Left ventricle myocardium inferior (tissue), 1 donor: ENCODE results near the gene HMCN2. TPM values are rescaled to one million over a fixed set of nuclear protein-coding genes. Genes with fewer than 3 reads are reported as not detected.

Experiments used
- DNase-seq: peaks from one replicate; pipeline ENCODE4 v3.0.0-alpha.2; 2020
- H3K27ac ChIP-seq: fragments of 200-600 bp; replicated peaks from 2 replicates; pipeline ENCODE4 v1.8.0; 2021
- H3K27me3 ChIP-seq: fragments of 200-600 bp; 2 replicates; pipeline ENCODE4 v1.8.0; 2021; ENCODE audit warnings: low read depth
- H3K36me3 ChIP-seq: fragments of 200-600 bp; 2 replicates; pipeline ENCODE4 v1.8.0; 2021
- H3K4me1 ChIP-seq: fragments of 200-600 bp; 2 replicates; pipeline ENCODE4 v1.8.0; 2021
- H3K4me3 ChIP-seq: fragments of 200-600 bp; 2 replicates; pipeline ENCODE4 v1.8.0; 2021; ENCODE audit warnings: mild to moderate bottlenecking, moderate library complexity
- H3K9me3 ChIP-seq: fragments of 200-600 bp; replicated peaks from 2 replicates; pipeline ENCODE4 v1.8.0; 2021
- CTCF ChIP-seq: fragments of 200-600 bp; IDR thresholded peaks from 2 replicates; pipeline ENCODE4 v1.8.0; 2021; ENCODE audit warnings: antibody characterized with exemption, mild to moderate bottlenecking, borderline replicate concordance
- intact Hi-C: fragments of 100-400 bp; cut with micrococcal nuclease; formaldehyde crosslinking; loops from one replicate; pipeline ENCODE4 v1.11.0; 2022
- total RNA-seq: library from RNA; stranded (reverse); fragmentation: NEBNext Ultra II Directional; extraction: Animal tissue kit (Norgen Biotek cat#: 25700); gene quantifications from one replicate; pipeline ENCODE4 v1.2.1, GENCODE V29; 2021
- donor health status: DM: no; HTN: yes; CAD: no; lungs with severe emphysema.

The HMCN2 gene
- total RNA-seq, 1 donor from 2014 or later = 5.5 TPM

GRCh38 chr9:130387398-130387797, 121.8 kb downstream of the HMCN2 start:
- DNase-seq = no peak
- TF ChIP-seq CTCF = no peak
- intact Hi-C loops = no loop called here
- no peaks in the 10 kb centered on the region for H3K9me3 ChIP-seq
- peaks cover 17% of the 10 kb centered on the region for H3K27me3 ChIP-seq
- H3K36me3 ChIP-seq = no peaks in the 10 kb centered on the region
- H3K4me1 ChIP-seq = no peaks in the 10 kb centered on the region
- H3K27ac ChIP-seq = no peak overlapping the region
- H3K4me3 ChIP-seq = no peak overlapping the region

GRCh38 chr9:130387905-130388304, 122.3 kb downstream of the HMCN2 start:
- no peak overlapping the region for H3K27ac ChIP-seq
- H3K9me3 ChIP-seq = no peaks in the 10 kb centered on the region
- no peak for TF ChIP-seq CTCF
- H3K27me3 ChIP-seq = peaks cover 17% of the 10 kb centered on the region
- no peaks in the 10 kb centered on the region for H3K36me3 ChIP-seq
- H3K4me3 ChIP-seq = no peak overlapping the region
- DNase-seq = no peak
- intact Hi-C loops = no loop called here
- no peaks in the 10 kb centered on the region for H3K4me1 ChIP-seq

- TF ChIP-seq CTCF = no peak
- intact Hi-C loops = no loop called here
Observed at GRCh38 chr9:130390390-130390789, 124.8 kb downstream of the HMCN2 start.

GRCh38 chr9:130390986-130391385, 125.4 kb downstream of the HMCN2 start:
- no peak for TF ChIP-seq CTCF
- intact Hi-C loops = no loop called here
- no peak for DNase-seq
- no peaks in the 10 kb centered on the region for H3K4me1 ChIP-seq
- H3K9me3 ChIP-seq = no peaks in the 10 kb centered on the region
- H3K27me3 ChIP-seq = no peaks in the 10 kb centered on the region
- H3K4me3 ChIP-seq = no peak overlapping the region
- no peaks in the 10 kb centered on the region for H3K36me3 ChIP-seq
- no peak overlapping the region for H3K27ac ChIP-seq

More at GRCh38 chr9:130390390-130390789, 124.8 kb downstream of the HMCN2 start:
- no peaks in the 10 kb centered on the region for H3K36me3 ChIP-seq
- no peaks in the 10 kb centered on the region for H3K4me1 ChIP-seq
- no peak overlapping the region for H3K4me3 ChIP-seq
- no peak overlapping the region for H3K27ac ChIP-seq
- H3K9me3 ChIP-seq = no peaks in the 10 kb centered on the region
- H3K27me3 ChIP-seq = peaks cover 3% of the 10 kb centered on the region
- no peak for DNase-seq

- Histone ChIP-seq H3K36me3 (no peaks in the 10 kb centered on the region), H3K27ac (no peak overlapping the region), H3K4me1 (no peaks in the 10 kb centered on the region), H3K27me3 (no peaks in the 10 kb centered on the region), H3K4me3 (no peak overlapping the region), H3K9me3 (no peaks in the 10 kb centered on the region)
- no peak for TF ChIP-seq CTCF
- intact Hi-C loops = no loop called here
- no peak for DNase-seq
Observed at GRCh38 chr9:130391866-130392265, 126.3 kb downstream of the HMCN2 start.

GRCh38 chr9:130393681-130394071, 128.1 kb downstream of the HMCN2 start:
- TF ChIP-seq CTCF = no peak
- Histone ChIP-seq H3K9me3 (no peaks in the 10 kb centered on the region), H3K4me3 (no peak overlapping the region), H3K27me3 (no peaks in the 10 kb centered on the region), H3K27ac (no peak overlapping the region), H3K36me3 (no peaks in the 10 kb centered on the region), H3K4me1 (no peaks in the 10 kb centered on the region)
- intact Hi-C loops = no loop called here
- no peak for DNase-seq
